MM.1S (cell line): ENCODE data around the gene KCNH1.

Source experiments
- EZH2 ChIP-seq: fragments of 300-600 bp; sonication (generic); optimal IDR thresholded peaks from 2 replicates; pipeline ENCODE3; 2017; ENCODE audit warnings: low read depth, mild to moderate bottlenecking, antibody characterized with exemption, low read length, mixed read lengths
- EZH2phosphoT487 ChIP-seq: fragments of 300-600 bp; sonication (generic); IDR thresholded peaks from 2 replicates; pipeline ENCODE4 v1.6.1; 2018; ENCODE audit warnings: antibody characterized with exemption, low read length

DNA sequence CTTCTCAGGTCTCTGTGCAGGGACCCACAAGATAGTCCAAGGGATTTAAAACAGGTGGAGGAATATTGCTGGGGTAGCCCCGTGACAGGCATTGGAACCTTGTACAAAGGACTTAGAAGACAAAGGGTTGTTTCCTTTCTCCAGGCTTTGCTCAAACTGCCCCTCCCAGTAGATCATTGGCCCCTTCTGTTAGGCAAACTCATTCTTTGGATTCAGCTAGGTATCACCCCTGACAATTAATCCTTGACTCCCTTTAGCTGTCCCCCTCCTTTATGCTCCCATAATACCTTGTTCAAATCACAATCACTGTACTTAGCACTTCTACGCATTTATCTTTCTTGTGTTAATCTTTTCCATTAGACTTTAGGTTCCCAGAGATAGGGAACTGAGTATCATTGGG, 360.5 kb downstream of the KCNH1 start:
- no peak for TF ChIP-seq EZH2phosphoT487
- no peak for TF ChIP-seq EZH2
